ENCODE measurements around the gene AGPS.
"Not testable (repeated sequence)": the region's sequence is repeated elsewhere in the genome, so short reads cannot be mapped to it uniquely, and the experiment has no call there.

DNA sequence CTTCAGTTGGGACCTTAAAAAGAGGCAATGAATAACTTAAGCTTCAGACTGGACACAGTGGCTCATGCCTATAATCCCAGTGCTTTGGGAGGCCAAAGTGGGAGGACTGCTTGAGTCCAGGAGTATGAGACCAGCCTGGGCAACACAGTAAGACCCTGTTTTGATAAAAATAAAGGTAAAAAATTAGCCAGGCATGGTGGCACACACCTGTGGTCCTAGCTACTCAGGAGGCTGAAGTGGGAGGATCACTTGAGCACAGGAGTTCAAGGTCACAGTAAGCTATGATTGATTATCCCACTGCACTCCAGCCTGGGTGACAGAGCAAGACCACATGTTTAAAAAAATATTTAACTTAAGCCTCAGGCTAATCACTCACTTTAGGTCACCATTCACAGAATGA lies 26.8 kb upstream of the AGPS start:
- TF ChIP-seq, protein P1, sequence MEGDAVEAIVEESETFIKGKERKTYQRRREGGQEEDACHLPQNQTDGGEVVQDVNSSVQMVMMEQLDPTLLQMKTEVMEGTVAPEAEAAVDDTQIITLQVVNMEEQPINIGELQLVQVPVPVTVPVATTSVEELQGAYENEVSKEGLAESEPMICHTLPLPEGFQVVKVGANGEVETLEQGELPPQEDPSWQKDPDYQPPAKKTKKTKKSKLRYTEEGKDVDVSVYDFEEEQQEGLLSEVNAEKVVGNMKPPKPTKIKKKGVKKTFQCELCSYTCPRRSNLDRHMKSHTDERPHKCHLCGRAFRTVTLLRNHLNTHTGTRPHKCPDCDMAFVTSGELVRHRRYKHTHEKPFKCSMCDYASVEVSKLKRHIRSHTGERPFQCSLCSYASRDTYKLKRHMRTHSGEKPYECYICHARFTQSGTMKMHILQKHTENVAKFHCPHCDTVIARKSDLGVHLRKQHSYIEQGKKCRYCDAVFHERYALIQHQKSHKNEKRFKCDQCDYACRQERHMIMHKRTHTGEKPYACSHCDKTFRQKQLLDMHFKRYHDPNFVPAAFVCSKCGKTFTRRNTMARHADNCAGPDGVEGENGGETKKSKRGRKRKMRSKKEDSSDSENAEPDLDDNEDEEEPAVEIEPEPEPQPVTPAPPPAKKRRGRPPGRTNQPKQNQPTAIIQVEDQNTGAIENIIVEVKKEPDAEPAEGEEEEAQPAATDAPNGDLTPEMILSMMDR (IDR thresholded peaks at IDR 0.05; ENCODE audit: insufficient read depth, low read length), result not testable (repeated sequence)
- TF ChIP-seq, protein P2, sequence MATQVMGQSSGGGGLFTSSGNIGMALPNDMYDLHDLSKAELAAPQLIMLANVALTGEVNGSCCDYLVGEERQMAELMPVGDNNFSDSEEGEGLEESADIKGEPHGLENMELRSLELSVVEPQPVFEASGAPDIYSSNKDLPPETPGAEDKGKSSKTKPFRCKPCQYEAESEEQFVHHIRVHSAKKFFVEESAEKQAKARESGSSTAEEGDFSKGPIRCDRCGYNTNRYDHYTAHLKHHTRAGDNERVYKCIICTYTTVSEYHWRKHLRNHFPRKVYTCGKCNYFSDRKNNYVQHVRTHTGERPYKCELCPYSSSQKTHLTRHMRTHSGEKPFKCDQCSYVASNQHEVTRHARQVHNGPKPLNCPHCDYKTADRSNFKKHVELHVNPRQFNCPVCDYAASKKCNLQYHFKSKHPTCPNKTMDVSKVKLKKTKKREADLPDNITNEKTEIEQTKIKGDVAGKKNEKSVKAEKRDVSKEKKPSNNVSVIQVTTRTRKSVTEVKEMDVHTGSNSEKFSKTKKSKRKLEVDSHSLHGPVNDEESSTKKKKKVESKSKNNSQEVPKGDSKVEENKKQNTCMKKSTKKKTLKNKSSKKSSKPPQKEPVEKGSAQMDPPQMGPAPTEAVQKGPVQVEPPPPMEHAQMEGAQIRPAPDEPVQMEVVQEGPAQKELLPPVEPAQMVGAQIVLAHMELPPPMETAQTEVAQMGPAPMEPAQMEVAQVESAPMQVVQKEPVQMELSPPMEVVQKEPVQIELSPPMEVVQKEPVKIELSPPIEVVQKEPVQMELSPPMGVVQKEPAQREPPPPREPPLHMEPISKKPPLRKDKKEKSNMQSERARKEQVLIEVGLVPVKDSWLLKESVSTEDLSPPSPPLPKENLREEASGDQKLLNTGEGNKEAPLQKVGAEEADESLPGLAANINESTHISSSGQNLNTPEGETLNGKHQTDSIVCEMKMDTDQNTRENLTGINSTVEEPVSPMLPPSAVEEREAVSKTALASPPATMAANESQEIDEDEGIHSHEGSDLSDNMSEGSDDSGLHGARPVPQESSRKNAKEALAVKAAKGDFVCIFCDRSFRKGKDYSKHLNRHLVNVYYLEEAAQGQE (IDR thresholded peaks at IDR 0.05; ENCODE audit: insufficient replicate concordance, low read depth), result not testable (repeated sequence)
- not testable (repeated sequence) for TF ChIP-seq SPI1 (IDR thresholded peaks at IDR 0.05; ENCODE audit: borderline replicate concordance, low read depth); POLR2AphosphoS5 (IDR thresholded peaks at IDR 0.05; ENCODE audit: low read depth)
